Nephron progenitor cell (in vitro differentiated cells): ENCODE results near the gene BPI.

Experiments used
- DNase-seq: peaks from one replicate; pipeline ENCODE4 v3.0.0; 2021
- H3K27ac Mint-ChIP-seq: 2 replicates; pipeline ENCODE4 v1.8.0; 2021; ENCODE audit warnings: mild to moderate bottlenecking, moderate library complexity, mixed read lengths
- H3K27me3 Mint-ChIP-seq: 2 replicates; pipeline ENCODE4 v1.8.0; 2021; ENCODE audit warnings: mild to moderate bottlenecking, low read depth, mixed read lengths; ENCODE audit not compliant: poor library complexity
- H3K36me3 Mint-ChIP-seq: 2 replicates; pipeline ENCODE4 v1.8.0; 2021; ENCODE audit warnings: low read depth, mixed read lengths
- H3K4me1 Mint-ChIP-seq: 2 replicates; pipeline ENCODE4 v1.8.0; 2021; ENCODE audit warnings: mixed read lengths
- H3K4me3 Mint-ChIP-seq: 2 replicates; pipeline ENCODE4 v1.8.0; 2021; ENCODE audit warnings: mild to moderate bottlenecking, moderate library complexity, mixed read lengths
- H3K9me3 Mint-ChIP-seq: 2 replicates; pipeline ENCODE4 v1.8.0; 2021; ENCODE audit warnings: mild to moderate bottlenecking, moderate library complexity, mixed read lengths
- CTCF ChIP-seq: fragments of 200-600 bp; sonication (generic); IDR thresholded peaks from 2 replicates; pipeline ENCODE4 v1.5.0; 2021; ENCODE audit warnings: antibody characterized with exemption

BPI gene

GRCh38 chr20:38302786-38303185 is 1.2 kb upstream of the BPI start:
- no peak overlapping the region for H3K4me3 Mint-ChIP-seq
- peaks cover 52% of the 10 kb centered on the region for H3K4me1 Mint-ChIP-seq
- no peaks in the 10 kb centered on the region for H3K36me3 Mint-ChIP-seq
- no peak overlapping the region for H3K27ac Mint-ChIP-seq
- peaks cover 30% of the 10 kb centered on the region for H3K27me3 Mint-ChIP-seq
- peak; percentile 48 for DNase-seq
- no peak for TF ChIP-seq CTCF
- H3K9me3 Mint-ChIP-seq = no peaks in the 10 kb centered on the region

- Mint-ChIP-seq H3K27ac (no peak overlapping the region), H3K27me3 (peaks cover 34% of the 10 kb centered on the region), H3K4me3 (no peak overlapping the region), H3K4me1 (peaks cover 41% of the 10 kb centered on the region), H3K9me3 (peaks cover 4% of the 10 kb centered on the region), H3K36me3 (no peaks in the 10 kb centered on the region)
- TF ChIP-seq CTCF = peak; percentile 29
- peak; percentile 26 for DNase-seq
Measured at GRCh38 chr20:38304845-38305447, 990 bp downstream of the BPI start.

- H3K9me3 Mint-ChIP-seq = peaks cover 4% of the 10 kb centered on the region
- H3K36me3 Mint-ChIP-seq = no peaks in the 10 kb centered on the region
- no peak for DNase-seq
- no peak overlapping the region for H3K27ac Mint-ChIP-seq
- TF ChIP-seq CTCF = no peak
- H3K27me3 Mint-ChIP-seq = peaks cover 32% of the 10 kb centered on the region
- peaks cover 41% of the 10 kb centered on the region for H3K4me1 Mint-ChIP-seq
- H3K4me3 Mint-ChIP-seq = no peak overlapping the region
Measured at GRCh38 chr20:38305541-38305940, 1.6 kb downstream of the BPI start.

- DNase-seq = no peak
- TF ChIP-seq CTCF = no peak
- Mint-ChIP-seq H3K4me1 (peaks cover 36% of the 10 kb centered on the region), H3K27ac (no peak overlapping the region), H3K9me3 (peaks cover 4% of the 10 kb centered on the region), H3K4me3 (no peak overlapping the region), H3K27me3 (peaks cover 25% of the 10 kb centered on the region), H3K36me3 (no peaks in the 10 kb centered on the region)
Measured at GRCh38 chr20:38306379-38306778, 2.4 kb downstream of the BPI start.

- Mint-ChIP-seq H3K4me1 (peaks cover 33% of the 10 kb centered on the region), H3K9me3 (peaks cover 4% of the 10 kb centered on the region), H3K27me3 (peaks cover 24% of the 10 kb centered on the region), H3K4me3 (no peak overlapping the region), H3K27ac (peak overlapping the region; percentile 92), H3K36me3 (no peaks in the 10 kb centered on the region)
- DNase-seq = no peak
- TF ChIP-seq CTCF = no peak
Measured at GRCh38 chr20:38307371-38308046, 3.6 kb downstream of the BPI start.

- Mint-ChIP-seq H3K4me3 (no peak overlapping the region), H3K27me3 (peaks cover 21% of the 10 kb centered on the region), H3K4me1 (peaks cover 28% of the 10 kb centered on the region), H3K27ac (peak overlapping the region; percentile 92), H3K36me3 (no peaks in the 10 kb centered on the region), H3K9me3 (peaks cover 4% of the 10 kb centered on the region)
- DNase-seq = no peak
- no peak for TF ChIP-seq CTCF
Measured at GRCh38 chr20:38308047-38308438, 4.1 kb downstream of the BPI start.
